ENCODE measurements around the gene EPHB4. TPM values are rescaled to one million over a fixed set of nuclear protein-coding genes. Genes with fewer than 3 reads are reported as not detected.

EPHB4 gene
- total and polyA plus RNA-seq, 2 experiments from 2014 or later = 29.5 to 53.6 TPM

DNA sequence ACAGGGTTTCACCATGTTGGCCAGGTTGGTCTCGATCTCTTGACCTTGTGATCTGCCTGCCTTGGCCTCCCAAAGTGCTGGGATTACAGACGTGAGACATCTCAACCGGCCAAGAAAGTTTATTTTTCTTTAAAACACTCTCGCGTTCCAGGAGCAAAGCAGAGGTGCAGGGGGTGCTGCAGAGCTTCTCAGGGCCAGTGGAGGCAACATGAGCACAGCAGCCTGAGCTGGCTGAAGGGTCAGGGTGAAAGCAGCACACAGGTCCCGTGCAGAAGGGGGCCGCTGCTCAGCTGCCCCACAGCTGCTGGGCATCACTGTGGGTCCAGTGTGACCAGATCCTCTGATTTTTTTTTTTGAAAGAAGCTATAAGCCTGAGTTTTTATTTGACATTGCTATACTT, 46.1 kb downstream of the EPHB4 start:
- Histone ChIP-seq H3K27me3 (no peaks in the 10 kb centered on the region), H3K27ac (no peak overlapping the region), H3K4me1 (ENCODE audit: low read depth) (no peaks in the 10 kb centered on the region), H3K9me3 (ENCODE audit: low read depth) (no peaks in the 10 kb centered on the region), H3K36me3 (no peaks in the 10 kb centered on the region), H3K4me3 (no peak overlapping the region)
- TF ChIP-seq CTCF (IDR thresholded peaks at IDR 0.05; ENCODE audit: low read depth, low read length) = no peak
- DNase-seq (ENCODE audit: low read depth in 1 of 2, low spot score in 1 of 2) = no peak

- no peak for DNase-seq (ENCODE audit: low read depth in 1 of 2, low spot score in 1 of 2)
- no peak for TF ChIP-seq CTCF (IDR thresholded peaks at IDR 0.05; ENCODE audit: low read depth, low read length)
- H3K27ac ChIP-seq = no peak overlapping the region
- no peak overlapping the region for H3K4me3 ChIP-seq
- H3K27me3 ChIP-seq = no peaks in the 10 kb centered on the region
- H3K4me1 ChIP-seq (ENCODE audit: low read depth) = no peaks in the 10 kb centered on the region
- H3K36me3 ChIP-seq = no peaks in the 10 kb centered on the region
- no peaks in the 10 kb centered on the region for H3K9me3 ChIP-seq (ENCODE audit: low read depth)
Observed at GRCh38 chr7:100779359-100779758, 48.0 kb downstream of the EPHB4 start.

DNA sequence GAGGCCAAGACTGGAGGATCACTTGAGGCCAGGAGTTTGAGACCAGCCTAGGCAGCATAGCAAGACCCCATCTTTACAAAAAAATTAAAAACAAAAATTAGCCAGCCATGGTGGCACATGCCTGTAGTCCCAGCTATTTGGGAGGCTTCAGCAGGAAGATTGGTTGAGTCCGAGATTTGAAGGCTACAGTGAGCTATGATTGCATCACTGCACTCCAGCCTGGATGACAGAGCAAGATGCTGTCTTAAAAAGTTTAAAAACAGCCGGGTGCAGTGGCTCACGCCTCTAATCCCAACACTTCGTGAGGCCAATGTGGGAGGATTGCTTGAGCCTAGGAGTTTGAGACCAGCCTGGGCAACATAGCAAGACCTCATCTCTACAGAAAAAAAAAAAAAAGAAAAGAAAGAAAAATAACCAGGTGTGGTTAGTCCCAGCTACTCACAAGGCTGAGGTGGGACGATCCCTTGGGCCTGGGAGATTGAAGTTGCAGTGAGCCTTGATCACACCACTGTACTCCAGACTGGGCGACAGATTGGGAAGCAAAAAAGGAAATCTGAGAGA, 49.2 kb downstream of the EPHB4 start:
- Histone ChIP-seq H3K27ac (no peak overlapping the region), H3K27me3 (no peaks in the 10 kb centered on the region), H3K36me3 (no peaks in the 10 kb centered on the region), H3K4me3 (no peak overlapping the region), H3K9me3 (ENCODE audit: low read depth) (no peaks in the 10 kb centered on the region), H3K4me1 (ENCODE audit: low read depth) (no peaks in the 10 kb centered on the region)
- no peak for TF ChIP-seq CTCF (IDR thresholded peaks at IDR 0.05; ENCODE audit: low read depth, low read length)
- no peak for DNase-seq (ENCODE audit: low read depth in 1 of 2, low spot score in 1 of 2)

DNA sequence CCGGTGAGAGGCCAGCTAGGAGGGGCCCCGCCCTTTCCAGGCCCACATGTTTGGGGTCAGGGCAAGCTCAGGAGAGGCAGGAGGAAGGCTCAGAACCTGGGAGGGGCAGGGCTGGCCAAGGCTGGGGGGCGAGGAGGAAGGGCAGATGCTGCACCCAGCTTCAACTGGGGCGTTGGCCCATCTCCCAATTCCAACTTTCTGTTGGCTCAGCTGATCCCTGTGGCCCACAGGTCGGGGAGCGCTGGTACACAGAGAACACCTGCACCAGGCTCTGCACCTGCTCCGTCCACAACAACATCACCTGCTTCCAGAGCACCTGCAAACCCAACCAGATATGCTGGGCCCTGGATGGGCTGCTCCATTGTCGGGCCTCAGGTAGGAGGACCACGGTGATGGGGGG, 53.8 kb downstream of the EPHB4 start:
- DNase-seq (ENCODE audit: low read depth in 1 of 2, low spot score in 1 of 2) = no peak
- H3K4me3 ChIP-seq = no peak overlapping the region

DNA sequence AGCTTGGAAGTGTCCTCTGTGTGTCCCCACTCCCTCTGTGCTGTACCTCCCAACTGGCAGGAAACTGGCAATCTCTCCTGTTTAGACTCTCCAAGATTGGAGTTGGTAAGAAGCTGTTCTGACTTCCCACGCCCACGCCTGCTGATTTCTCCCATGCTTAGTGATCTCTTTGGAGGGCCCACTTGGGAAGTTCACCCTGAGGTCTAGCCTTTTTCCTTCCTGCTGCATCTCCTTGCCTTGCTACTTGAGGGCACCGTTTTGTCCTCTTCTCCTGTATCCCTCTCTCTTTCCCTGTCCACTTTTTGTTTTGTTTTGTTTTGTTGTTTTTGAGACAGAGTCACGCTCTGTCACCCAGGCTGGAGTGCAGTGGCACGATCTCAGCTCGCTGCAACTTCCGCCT, 58.5 kb downstream of the EPHB4 start:
- Histone ChIP-seq H3K27ac (no peak overlapping the region), H3K36me3 (no peaks in the 10 kb centered on the region), H3K4me3 (no peak overlapping the region), H3K27me3 (no peaks in the 10 kb centered on the region), H3K9me3 (ENCODE audit: low read depth) (no peaks in the 10 kb centered on the region), H3K4me1 (ENCODE audit: low read depth) (no peaks in the 10 kb centered on the region)
- TF ChIP-seq CTCF (IDR thresholded peaks at IDR 0.05; ENCODE audit: low read depth, low read length) = no peak
- no peak for DNase-seq (ENCODE audit: low read depth in 1 of 2, low spot score in 1 of 2)

More for the DNA sequence above, 53.8 kb downstream of the EPHB4 start:
- Histone ChIP-seq H3K4me1 (ENCODE audit: low read depth) (no peaks in the 10 kb centered on the region), H3K36me3 (no peaks in the 10 kb centered on the region), H3K27ac (no peak overlapping the region), H3K27me3 (no peaks in the 10 kb centered on the region), H3K9me3 (ENCODE audit: low read depth) (no peaks in the 10 kb centered on the region)
- no peak for TF ChIP-seq CTCF (IDR thresholded peaks at IDR 0.05; ENCODE audit: low read depth, low read length)

DNA sequence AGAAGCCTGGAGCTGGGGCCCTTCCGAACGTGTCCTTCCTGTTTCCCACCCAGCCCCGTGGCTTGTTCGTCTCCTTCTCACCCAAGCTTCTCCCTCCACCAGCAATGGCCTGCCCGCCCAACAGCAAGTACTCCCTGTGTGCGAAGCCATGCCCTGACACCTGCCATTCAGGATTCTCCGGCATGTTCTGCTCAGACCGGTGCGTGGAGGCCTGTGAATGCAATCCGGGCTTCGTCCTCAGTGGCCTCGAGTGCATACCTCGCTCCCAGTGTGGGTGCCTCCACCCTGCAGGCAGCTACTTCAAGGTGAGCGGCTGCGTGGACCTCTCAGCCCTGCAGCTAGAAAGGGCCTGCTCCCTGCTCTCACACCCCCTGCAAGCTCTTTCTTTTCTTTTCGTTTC, 62.1 kb downstream of the EPHB4 start:
- Histone ChIP-seq H3K36me3 (no peaks in the 10 kb centered on the region), H3K9me3 (ENCODE audit: low read depth) (no peaks in the 10 kb centered on the region), H3K27me3 (no peaks in the 10 kb centered on the region), H3K4me3 (no peak overlapping the region), H3K4me1 (ENCODE audit: low read depth) (no peaks in the 10 kb centered on the region), H3K27ac (no peak overlapping the region)
- no peak for TF ChIP-seq CTCF (IDR thresholded peaks at IDR 0.05; ENCODE audit: low read depth, low read length)
- no peak for DNase-seq (ENCODE audit: low read depth in 1 of 2, low spot score in 1 of 2)
